ENCODE results near the gene PHF14. TPM values are rescaled to one million over a fixed set of nuclear protein-coding genes. Genes with fewer than 3 reads are reported as not detected.

Gene PHF14
- total RNA-seq, 1 donor from 2014 or later: 66.5 TPM

- no peaks in the 10 kb centered on the region for H3K9me3 Mint-ChIP-seq
- no peak overlapping the region for H3K27ac Mint-ChIP-seq
- H3K27me3 Mint-ChIP-seq: no peaks in the 10 kb centered on the region
- TF ChIP-seq CTCF (conservative IDR thresholded peaks at IDR 0.05): no peak
- H3K4me1 Mint-ChIP-seq (ENCODE audit: unreplicated experiment): no peaks in the 10 kb centered on the region
- no peak overlapping the region for H3K4me3 Mint-ChIP-seq
- peaks cover 3% of the 10 kb centered on the region for H3K36me3 Mint-ChIP-seq
- no peak for DNase-seq (ENCODE audit: extremely low spot score, unreplicated experiment)
Measured at GRCh38 chr7:11104578-11104977, 130.9 kb downstream of the PHF14 start.

GRCh38 chr7:11109659-11110058 lies 136.0 kb downstream of the PHF14 start:
- Mint-ChIP-seq H3K27me3 (no peaks in the 10 kb centered on the region), H3K9me3 (no peaks in the 10 kb centered on the region), H3K27ac (no peak overlapping the region), H3K4me1 (ENCODE audit: unreplicated experiment) (no peaks in the 10 kb centered on the region), H3K4me3 (no peak overlapping the region), H3K36me3 (no peaks in the 10 kb centered on the region)
- no peak for TF ChIP-seq CTCF (conservative IDR thresholded peaks at IDR 0.05)
- DNase-seq (ENCODE audit: extremely low spot score, unreplicated experiment): no peak

GRCh38 chr7:11120068-11120664 lies 146.5 kb downstream of the PHF14 start:
- Mint-ChIP-seq H3K36me3 (peaks cover 18% of the 10 kb centered on the region), H3K9me3 (no peaks in the 10 kb centered on the region), H3K4me1 (ENCODE audit: unreplicated experiment) (peaks cover 5% of the 10 kb centered on the region), H3K27me3 (no peaks in the 10 kb centered on the region), H3K4me3 (no peak overlapping the region), H3K27ac (no peak overlapping the region)
- no peak for TF ChIP-seq CTCF (conservative IDR thresholded peaks at IDR 0.05)
- DNase-seq (ENCODE audit: extremely low spot score, unreplicated experiment): no peak

- Mint-ChIP-seq H3K4me3 (no peak overlapping the region), H3K4me1 (ENCODE audit: unreplicated experiment) (peaks cover 5% of the 10 kb centered on the region), H3K27ac (no peak overlapping the region), H3K36me3 (peaks cover 14% of the 10 kb centered on the region), H3K27me3 (no peaks in the 10 kb centered on the region), H3K9me3 (no peaks in the 10 kb centered on the region)
- TF ChIP-seq CTCF (conservative IDR thresholded peaks at IDR 0.05): no peak
- DNase-seq (ENCODE audit: extremely low spot score, unreplicated experiment): no peak
Measured at GRCh38 chr7:11120675-11121220, 147.1 kb downstream of the PHF14 start.

GRCh38 chr7:11124856-11125559 lies 151.3 kb downstream of the PHF14 start:
- TF ChIP-seq CTCF (conservative IDR thresholded peaks at IDR 0.05): no peak
- H3K4me1 Mint-ChIP-seq (ENCODE audit: unreplicated experiment): peaks cover 26% of the 10 kb centered on the region
- no peak overlapping the region for H3K27ac Mint-ChIP-seq
- H3K9me3 Mint-ChIP-seq: no peaks in the 10 kb centered on the region
- H3K36me3 Mint-ChIP-seq: peaks cover 17% of the 10 kb centered on the region
- no peak overlapping the region for H3K4me3 Mint-ChIP-seq
- H3K27me3 Mint-ChIP-seq: no peaks in the 10 kb centered on the region
- DNase-seq (ENCODE audit: extremely low spot score, unreplicated experiment): no peak
